ENCODE data around the gene ASXL2.
"Not testable (repeated sequence)": the region's sequence is repeated elsewhere in the genome, so short reads cannot be mapped to it uniquely, and the experiment has no call there.

Gene ASXL2

GRCh38 chr2:25832897-25833296, 45.4 kb downstream of the ASXL2 start:
- Histone ChIP-seq H3K79me2 (ENCODE audit: insufficient read depth, low read depth) (no peaks in the 10 kb centered on the region), H3K4me3 (IDR thresholded peaks at IDR 0.05; ENCODE audit: insufficient read depth, low read depth, low read length) (no peak overlapping the region), H3K4me2 (no peak overlapping the region), H2AFZ (ENCODE audit: low read depth) (no peak overlapping the region), H3K27ac (no peak overlapping the region), H4K20me1 (ENCODE audit: insufficient read depth) (no peaks in the 10 kb centered on the region), H3K36me3 (ENCODE audit: insufficient read depth) (no peaks in the 10 kb centered on the region), H3K4me1 (ENCODE audit: low read depth, poor library complexity, severe bottlenecking) (no peaks in the 10 kb centered on the region), H3K27me3 (ENCODE audit: insufficient read depth, low read depth) (no peaks in the 10 kb centered on the region), H3K9ac (no peak overlapping the region)
- no peak for TF ChIP-seq CTCF (conservative IDR thresholded peaks at IDR 0.05; ENCODE audit: low read depth, low read length)

- Histone ChIP-seq H3K27ac (no peak overlapping the region), H3K4me3 (IDR thresholded peaks at IDR 0.05; ENCODE audit: insufficient read depth, low read depth, low read length) (no peak overlapping the region), H3K27me3 (ENCODE audit: insufficient read depth, low read depth) (no peaks in the 10 kb centered on the region), H3K36me3 (ENCODE audit: insufficient read depth) (no peaks in the 10 kb centered on the region), H2AFZ (ENCODE audit: low read depth) (no peak overlapping the region), H3K4me1 (ENCODE audit: low read depth, poor library complexity, severe bottlenecking) (no peaks in the 10 kb centered on the region), H3K9ac (no peak overlapping the region), H3K79me2 (ENCODE audit: insufficient read depth, low read depth) (no peaks in the 10 kb centered on the region), H4K20me1 (ENCODE audit: insufficient read depth) (no peaks in the 10 kb centered on the region), H3K4me2 (no peak overlapping the region)
- no peak for TF ChIP-seq CTCF (conservative IDR thresholded peaks at IDR 0.05; ENCODE audit: low read depth, low read length)
Observed at GRCh38 chr2:25831746-25832449, 46.4 kb downstream of the ASXL2 start.

- no peak overlapping the region for H3K9ac ChIP-seq
- H2AFZ ChIP-seq (ENCODE audit: low read depth): no peak overlapping the region
- H3K79me2 ChIP-seq (ENCODE audit: insufficient read depth, low read depth): no peaks in the 10 kb centered on the region
- H3K27me3 ChIP-seq (ENCODE audit: insufficient read depth, low read depth): no peaks in the 10 kb centered on the region
- H3K4me2 ChIP-seq: no peak overlapping the region
- H3K4me3 ChIP-seq (IDR thresholded peaks at IDR 0.05; ENCODE audit: insufficient read depth, low read depth, low read length): no peak overlapping the region
- H3K4me1 ChIP-seq (ENCODE audit: low read depth, poor library complexity, severe bottlenecking): no peaks in the 10 kb centered on the region
- no peak for TF ChIP-seq CTCF (conservative IDR thresholded peaks at IDR 0.05; ENCODE audit: low read depth, low read length)
- H4K20me1 ChIP-seq (ENCODE audit: insufficient read depth): no peaks in the 10 kb centered on the region
- no peak overlapping the region for H3K27ac ChIP-seq
- no peaks in the 10 kb centered on the region for H3K36me3 ChIP-seq (ENCODE audit: insufficient read depth)
Observed at GRCh38 chr2:25829828-25830227, 48.5 kb downstream of the ASXL2 start.

GRCh38 chr2:25829377-25829704, 48.9 kb downstream of the ASXL2 start:
- TF ChIP-seq CTCF (conservative IDR thresholded peaks at IDR 0.05; ENCODE audit: low read depth, low read length): no peak
- no peaks in the 10 kb centered on the region for H3K79me2 ChIP-seq (ENCODE audit: insufficient read depth, low read depth)
- no peaks in the 10 kb centered on the region for H3K36me3 ChIP-seq (ENCODE audit: insufficient read depth)
- no peak overlapping the region for H3K9ac ChIP-seq
- no peak overlapping the region for H3K4me3 ChIP-seq (IDR thresholded peaks at IDR 0.05; ENCODE audit: insufficient read depth, low read depth, low read length)
- H3K27ac ChIP-seq: no peak overlapping the region
- H3K27me3 ChIP-seq (ENCODE audit: insufficient read depth, low read depth): no peaks in the 10 kb centered on the region
- no peaks in the 10 kb centered on the region for H3K4me1 ChIP-seq (ENCODE audit: low read depth, poor library complexity, severe bottlenecking)
- no peak overlapping the region for H2AFZ ChIP-seq (ENCODE audit: low read depth)
- H4K20me1 ChIP-seq (ENCODE audit: insufficient read depth): no peaks in the 10 kb centered on the region
- no peak overlapping the region for H3K4me2 ChIP-seq

- H3K4me3 ChIP-seq (IDR thresholded peaks at IDR 0.05; ENCODE audit: insufficient read depth, low read depth, low read length); H4K20me1 ChIP-seq (ENCODE audit: insufficient read depth); H2AFZ ChIP-seq (ENCODE audit: low read depth); H3K79me2 ChIP-seq (ENCODE audit: insufficient read depth, low read depth); H3K27me3 ChIP-seq (ENCODE audit: insufficient read depth, low read depth); H3K36me3 ChIP-seq (ENCODE audit: insufficient read depth); H3K4me2 ChIP-seq; H3K27ac ChIP-seq; H3K4me1 ChIP-seq (ENCODE audit: low read depth, poor library complexity, severe bottlenecking); H3K9ac ChIP-seq: not testable (repeated sequence)
Observed at GRCh38 chr2:25828532-25829376, 49.5 kb downstream of the ASXL2 start.
